Endodermal cell (in vitro differentiated cells): ENCODE measurements around the gene GALNT5. TPM values are rescaled to one million over a fixed set of nuclear protein-coding genes. Genes with fewer than 3 reads are reported as not detected.

Experiments used
- DNase-seq: peaks from one replicate; pipeline ENCODE4 v3.0.0-alpha.2; 2017
- H3K27ac ChIP-seq: 2 replicates; pipeline ENCODE4 v1.5.1; 2013; ENCODE audit warnings: mild to moderate bottlenecking, low read depth, low read length, moderate library complexity
- H3K27me3 ChIP-seq: 2 replicates; pipeline ENCODE4 v1.6.1; 2013; ENCODE audit warnings: mild to moderate bottlenecking, low read length, moderate library complexity; ENCODE audit not compliant: insufficient read depth, control insufficient read depth, poor library complexity, severe bottlenecking
- H3K36me3 ChIP-seq: 2 replicates; pipeline ENCODE4 v1.7.0; 2013; ENCODE audit warnings: mild to moderate bottlenecking, low read length, moderate library complexity; ENCODE audit not compliant: control insufficient read depth, insufficient read depth
- H3K4me1 ChIP-seq: one replicate; pipeline ENCODE4 v1.7.0; 2013; ENCODE audit warnings: low read length; ENCODE audit not compliant: control insufficient read depth, insufficient read depth
- H3K4me3 ChIP-seq: 2 replicates; pipeline ENCODE4 v1.5.1; 2013; ENCODE audit warnings: mild to moderate bottlenecking, low read length, moderate library complexity
- H3K9ac ChIP-seq: 2 replicates; pipeline ENCODE4 v1.6.1; 2013; ENCODE audit warnings: mild to moderate bottlenecking, low read length, moderate library complexity; ENCODE audit not compliant: poor library complexity, severe bottlenecking; ENCODE audit errors: extremely low read depth
- H3K9me3 ChIP-seq: 2 replicates; pipeline ENCODE4 v1.6.1; 2013; ENCODE audit warnings: mild to moderate bottlenecking, low read length, moderate library complexity; ENCODE audit not compliant: control insufficient read depth
- H3K27ac Mint-ChIP-seq: 2 replicates; pipeline ENCODE4 v1.8.0; 2020; ENCODE audit warnings: mixed read lengths
- H3K27me3 Mint-ChIP-seq: 2 replicates; pipeline ENCODE4 v1.8.0; 2021; ENCODE audit warnings: mild to moderate bottlenecking, mixed read lengths; ENCODE audit not compliant: insufficient read depth
- H3K36me3 Mint-ChIP-seq: 2 replicates; pipeline ENCODE4 v1.8.0; 2020; ENCODE audit warnings: low read depth, mixed read lengths
- H3K4me1 Mint-ChIP-seq: 2 replicates; pipeline ENCODE4 v1.8.0; 2020; ENCODE audit warnings: mixed read lengths
- H3K4me3 Mint-ChIP-seq: 2 replicates; pipeline ENCODE4 v1.8.0; 2020; ENCODE audit warnings: mild to moderate bottlenecking, moderate library complexity, mixed read lengths
- H3K9me3 Mint-ChIP-seq: 2 replicates; pipeline ENCODE4 v1.8.0; 2020; ENCODE audit warnings: mild to moderate bottlenecking, mixed read lengths
- WGBS, 2 experiments: methylation state at CpG; one replicate each; pipeline versions ENCODE4 v1.1.5 to v1.1.7; 2013; ENCODE audit warnings: missing lambda C conversion rate in 2 of 2, mixed read lengths in 1 of 2; ENCODE audit not compliant: insufficient coverage in 1 of 2, insufficient read length in 1 of 2; 5-methylcytosine and 5-hydroxymethylcytosine counted together
- total RNA-seq, 2 donors: library from RNA; stranded (reverse); fragmentation: NEBNext Ultra II Directional in 1 of 2; extraction: Animal tissue kit (Norgen Biotek cat#: 25700) in 1 of 2; gene quantifications; 2 replicates in 1 of 2; 3 replicates in 1 of 2; pipeline ENCODE4 v1.2.1, GENCODE V29; 2021
- TF ChIP-seq, protein P1 (sequence below): fragments of 200-600 bp; sonication (generic); conservative IDR thresholded peaks from 2 replicates; pipeline ENCODE4 v1.5.0; 2021; ENCODE audit warnings: antibody characterized with exemption, mild to moderate bottlenecking

GALNT5 gene
- total RNA-seq, 2 donors from 2014 or later: 0.11 TPM; not detected in 1

DNA sequence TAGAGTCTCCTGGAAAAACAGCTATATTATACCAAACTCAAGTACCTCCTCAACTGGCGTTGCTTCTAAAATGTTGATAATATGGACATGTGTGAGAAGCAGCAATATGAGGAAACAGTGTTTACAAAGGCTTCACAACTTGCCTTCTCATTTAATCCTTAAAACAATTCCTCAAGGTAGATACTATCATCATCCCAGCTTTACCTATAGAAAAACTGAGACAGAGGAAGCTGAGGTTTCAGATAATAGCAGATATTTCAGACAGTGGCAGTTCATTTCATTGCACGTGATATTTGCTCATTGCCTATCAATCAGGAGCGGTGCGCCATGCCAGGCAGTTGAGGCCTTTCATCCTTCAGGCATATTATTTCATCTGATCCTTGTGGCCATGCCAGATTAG is 8.3 kb downstream of the GALNT5 start:
- Histone ChIP-seq H3K4me1 (peaks cover 10% of the 10 kb centered on the region), H3K27ac (no peak overlapping the region), H3K4me3 (no peak overlapping the region), H3K27me3 (no peaks in the 10 kb centered on the region), H3K36me3 (no peaks in the 10 kb centered on the region), H3K9me3 (no peaks in the 10 kb centered on the region), H3K9ac (no peak overlapping the region)
- no peak overlapping the region for H3K4me3 Mint-ChIP-seq
- no peaks in the 10 kb centered on the region for H3K36me3 Mint-ChIP-seq
- no peak overlapping the region for H3K27ac Mint-ChIP-seq
- no peak for DNase-seq
- H3K4me1 Mint-ChIP-seq: peaks cover 19% of the 10 kb centered on the region
- TF ChIP-seq, protein P1, sequence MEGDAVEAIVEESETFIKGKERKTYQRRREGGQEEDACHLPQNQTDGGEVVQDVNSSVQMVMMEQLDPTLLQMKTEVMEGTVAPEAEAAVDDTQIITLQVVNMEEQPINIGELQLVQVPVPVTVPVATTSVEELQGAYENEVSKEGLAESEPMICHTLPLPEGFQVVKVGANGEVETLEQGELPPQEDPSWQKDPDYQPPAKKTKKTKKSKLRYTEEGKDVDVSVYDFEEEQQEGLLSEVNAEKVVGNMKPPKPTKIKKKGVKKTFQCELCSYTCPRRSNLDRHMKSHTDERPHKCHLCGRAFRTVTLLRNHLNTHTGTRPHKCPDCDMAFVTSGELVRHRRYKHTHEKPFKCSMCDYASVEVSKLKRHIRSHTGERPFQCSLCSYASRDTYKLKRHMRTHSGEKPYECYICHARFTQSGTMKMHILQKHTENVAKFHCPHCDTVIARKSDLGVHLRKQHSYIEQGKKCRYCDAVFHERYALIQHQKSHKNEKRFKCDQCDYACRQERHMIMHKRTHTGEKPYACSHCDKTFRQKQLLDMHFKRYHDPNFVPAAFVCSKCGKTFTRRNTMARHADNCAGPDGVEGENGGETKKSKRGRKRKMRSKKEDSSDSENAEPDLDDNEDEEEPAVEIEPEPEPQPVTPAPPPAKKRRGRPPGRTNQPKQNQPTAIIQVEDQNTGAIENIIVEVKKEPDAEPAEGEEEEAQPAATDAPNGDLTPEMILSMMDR: no peak
- 86 to 100% methylated on average over 1 to 3 of the region's 4 CpGs for WGBS, 2 experiments
- H3K27me3 Mint-ChIP-seq: no peaks in the 10 kb centered on the region
- H3K9me3 Mint-ChIP-seq: no peaks in the 10 kb centered on the region

DNA sequence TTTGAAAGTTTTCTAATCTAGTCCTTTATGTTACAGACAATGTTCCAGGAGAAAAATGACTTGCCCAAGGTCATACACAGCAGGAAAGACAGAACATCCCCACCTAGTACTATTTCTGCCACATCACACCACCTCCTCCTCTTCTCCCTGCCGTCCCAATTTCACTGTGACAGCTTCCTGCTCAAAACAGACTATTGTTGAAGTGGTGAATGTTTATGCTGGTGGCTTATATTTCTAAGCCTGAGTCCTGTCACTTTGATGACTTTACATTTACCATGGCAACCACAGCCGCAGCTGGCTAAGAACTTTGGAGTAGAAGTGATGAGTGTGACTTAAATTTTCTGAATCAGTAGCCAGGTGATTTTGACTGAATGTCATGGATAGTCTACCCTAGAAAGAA is 10.0 kb downstream of the GALNT5 start:
- Mint-ChIP-seq H3K27me3 (no peaks in the 10 kb centered on the region), H3K4me3 (no peak overlapping the region), H3K9me3 (no peaks in the 10 kb centered on the region), H3K36me3 (no peaks in the 10 kb centered on the region), H3K27ac (no peak overlapping the region), H3K4me1 (peaks cover 13% of the 10 kb centered on the region)
- DNase-seq: no peak
- H3K4me3 ChIP-seq: no peak overlapping the region
- no peak overlapping the region for H3K9ac ChIP-seq
- TF ChIP-seq, protein P1: no peak
- no peaks in the 10 kb centered on the region for H3K9me3 ChIP-seq
- 86% methylated on average over 2 of the region's 2 CpGs; no CpG with 5 or more reads in 1 of the 2 experiments for WGBS, 2 experiments
- H3K4me1 ChIP-seq: peaks cover 10% of the 10 kb centered on the region
- no peak overlapping the region for H3K27ac ChIP-seq
- no peaks in the 10 kb centered on the region for H3K27me3 ChIP-seq
- no peaks in the 10 kb centered on the region for H3K36me3 ChIP-seq

DNA sequence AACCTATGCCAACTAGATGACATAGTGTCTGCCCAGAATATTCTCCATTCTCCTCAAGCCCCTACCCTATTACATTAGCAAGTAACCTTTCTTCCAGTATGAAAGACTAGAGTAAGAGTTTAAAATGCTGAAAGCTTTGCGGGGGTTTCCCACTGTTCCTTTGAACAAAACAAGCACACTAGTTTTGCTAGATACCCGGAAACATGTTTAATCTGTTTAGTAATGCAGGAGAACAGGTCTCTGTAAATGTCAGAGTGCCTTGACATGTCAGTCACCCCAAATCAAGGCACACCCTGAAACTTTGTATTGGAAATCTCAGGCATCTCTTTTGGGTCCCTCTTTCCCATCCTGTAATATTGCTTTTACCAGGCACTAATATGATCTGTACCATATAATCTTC is 11.6 kb downstream of the GALNT5 start:
- Histone ChIP-seq H3K9me3 (no peaks in the 10 kb centered on the region), H3K4me3 (no peak overlapping the region), H3K27me3 (no peaks in the 10 kb centered on the region), H3K4me1 (peaks cover 10% of the 10 kb centered on the region), H3K36me3 (no peaks in the 10 kb centered on the region), H3K9ac (no peak overlapping the region), H3K27ac (no peak overlapping the region)
- H3K27me3 Mint-ChIP-seq: no peaks in the 10 kb centered on the region
- WGBS, 2 experiments: 84 to 86% methylated on average over 1 to 2 of the region's 2 CpGs
- H3K4me1 Mint-ChIP-seq: peaks cover 13% of the 10 kb centered on the region
- TF ChIP-seq, protein P1: no peak
- H3K9me3 Mint-ChIP-seq: no peaks in the 10 kb centered on the region
- H3K4me3 Mint-ChIP-seq: no peak overlapping the region
- H3K27ac Mint-ChIP-seq: no peak overlapping the region
- DNase-seq: no peak
- no peaks in the 10 kb centered on the region for H3K36me3 Mint-ChIP-seq
